ENCODE data around the gene GTPBP4. TPM values are rescaled to one million over a fixed set of nuclear protein-coding genes. Genes with fewer than 3 reads are reported as not detected.

The GTPBP4 gene
- total RNA-seq, 1 experiment from 2014 or later = 44.6 TPM

DNA sequence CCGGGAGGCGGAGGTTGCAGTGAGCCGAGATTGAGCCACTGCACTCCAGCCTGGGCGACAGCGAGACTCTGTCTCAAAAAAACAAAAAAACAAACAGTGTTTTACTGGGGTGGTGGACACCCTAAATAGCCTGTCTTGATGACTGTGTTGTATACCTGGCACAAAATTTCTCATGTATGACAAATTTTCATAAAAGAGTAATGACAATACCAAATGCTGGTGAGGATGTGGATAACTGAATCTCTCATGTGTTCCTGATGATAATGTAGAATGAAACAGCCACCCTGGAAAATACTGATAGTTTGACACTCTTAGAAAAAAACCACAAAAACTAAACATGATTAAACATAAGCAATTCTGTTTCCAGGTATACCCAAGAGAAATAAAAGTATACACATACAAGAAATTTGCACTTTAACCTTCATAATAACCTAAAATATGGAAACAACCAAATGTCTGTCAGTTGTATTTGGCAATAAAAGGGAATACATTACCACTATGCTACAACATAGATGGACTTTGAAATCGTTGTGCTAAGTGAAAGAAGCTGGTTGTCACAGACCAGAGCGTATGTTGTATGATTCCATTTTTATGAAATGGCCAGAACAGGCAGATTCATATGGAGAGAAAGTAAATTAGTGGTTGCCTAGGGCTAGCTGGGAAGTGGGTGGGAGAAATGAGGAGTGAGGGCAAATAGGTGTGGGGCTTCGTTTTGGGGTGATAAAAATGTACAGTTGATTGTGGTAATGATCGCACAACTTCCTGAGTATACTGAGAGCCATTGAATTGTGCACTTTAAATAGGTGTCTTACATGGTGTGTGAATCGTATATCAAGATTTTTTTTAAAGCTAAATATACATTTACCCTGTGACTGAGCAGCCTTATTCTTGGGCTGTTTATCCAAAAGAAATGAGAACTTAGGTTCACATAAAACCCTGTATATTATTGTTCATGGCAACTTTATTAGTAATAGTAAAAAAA, 80.4 kb downstream of the GTPBP4 start:
- H3K9me3 ChIP-seq (ENCODE audit: low read length) = no peaks in the 10 kb centered on the region
- no peak overlapping the region for H3K4me2 ChIP-seq (ENCODE audit: low read length)
- no peaks in the 10 kb centered on the region for H3K9me2 ChIP-seq (replicated peaks; ENCODE audit: low read length)
- DNase-seq (no peak), ATAC-seq (no peak)
- BruUV-seq (replicated peaks) = no TSS peak
- no peaks in the 10 kb centered on the region for H3K79me2 ChIP-seq (ENCODE audit: low read length)
- H3K9ac ChIP-seq (ENCODE audit: low read length) = no peak overlapping the region
- H3K27ac ChIP-seq (ENCODE audit: low read length) = no peak overlapping the region
- no peaks in the 10 kb centered on the region for H3F3A ChIP-seq (ENCODE audit: low read length, unreplicated experiment)
- H3K27me3 ChIP-seq (ENCODE audit: low read length) = no peaks in the 10 kb centered on the region
- no peaks in the 10 kb centered on the region for H4K20me1 ChIP-seq (ENCODE audit: low read length)
- CTCF ChIA-PET = no interaction called here
- H3K36me3 ChIP-seq (ENCODE audit: low read depth, low read length) = no peaks in the 10 kb centered on the region
- H2AFZ ChIP-seq (ENCODE audit: low read length) = no peak overlapping the region
- TF ChIP-seq EZH2 (IDR thresholded peaks at IDR 0.05; ENCODE audit: low read length, unreplicated experiment) = no peak
- TF ChIP-seq EZH2phosphoT487 (IDR thresholded peaks at IDR 0.05; ENCODE audit: borderline replicate concordance, low read length) = no peak
- TF ChIP-seq CTCF (conservative IDR thresholded peaks at IDR 0.05; ENCODE audit: low read depth, low read length) = no peak
- H3K4me1 ChIP-seq (ENCODE audit: insufficient read depth, low read length) = no peaks in the 10 kb centered on the region
- POLR2A ChIA-PET (ENCODE audit: unreplicated experiment) = no interaction called here
- intact Hi-C loops (cut with micrococcal nuclease) = no loop called here
- H3K4me3 ChIP-seq (ENCODE audit: low read length) = no peak overlapping the region

Other genes starting within 250 kb of the GTPBP4 start
- 32.7 and 33.9 TPM in 2 replicates for gene LARP4B, start 56.7 kb upstream of the GTPBP4 start, total RNA-seq (2014; rRNA removed)
- gene IDI2, start 37.4 kb downstream of the GTPBP4 start, total RNA-seq (2014; rRNA removed) = not detected in 2 replicates
- 21.9 and 30.2 TPM in 2 replicates for gene IDI1, start 60.7 kb downstream of the GTPBP4 start, total RNA-seq (2014; rRNA removed)
- gene WDR37, start 68.0 kb downstream of the GTPBP4 start, total RNA-seq (2014; rRNA removed) = 4.5 and 7.1 TPM in 2 replicates